GM12865 (cell line): ENCODE results near the gene PLAAT5.

Experiments
- DNase-seq: peaks from one replicate; pipeline ENCODE4 v3.0.0; 2010; ENCODE audit warnings: low read depth
- H3K4me3 ChIP-seq: 2 replicates; pipeline ENCODE4 v1.5.1; 2011; ENCODE audit warnings: mild to moderate bottlenecking, low read depth, low read length, control low read depth
- CTCF ChIP-seq: IDR thresholded peaks from 2 replicates; pipeline ENCODE4 v1.5.1; 2011; ENCODE audit warnings: low read length, control low read depth, low read depth, inconsistent platforms; ENCODE audit not compliant: insufficient read depth; ENCODE audit errors: missing control alignments

PLAAT5 gene

DNA sequence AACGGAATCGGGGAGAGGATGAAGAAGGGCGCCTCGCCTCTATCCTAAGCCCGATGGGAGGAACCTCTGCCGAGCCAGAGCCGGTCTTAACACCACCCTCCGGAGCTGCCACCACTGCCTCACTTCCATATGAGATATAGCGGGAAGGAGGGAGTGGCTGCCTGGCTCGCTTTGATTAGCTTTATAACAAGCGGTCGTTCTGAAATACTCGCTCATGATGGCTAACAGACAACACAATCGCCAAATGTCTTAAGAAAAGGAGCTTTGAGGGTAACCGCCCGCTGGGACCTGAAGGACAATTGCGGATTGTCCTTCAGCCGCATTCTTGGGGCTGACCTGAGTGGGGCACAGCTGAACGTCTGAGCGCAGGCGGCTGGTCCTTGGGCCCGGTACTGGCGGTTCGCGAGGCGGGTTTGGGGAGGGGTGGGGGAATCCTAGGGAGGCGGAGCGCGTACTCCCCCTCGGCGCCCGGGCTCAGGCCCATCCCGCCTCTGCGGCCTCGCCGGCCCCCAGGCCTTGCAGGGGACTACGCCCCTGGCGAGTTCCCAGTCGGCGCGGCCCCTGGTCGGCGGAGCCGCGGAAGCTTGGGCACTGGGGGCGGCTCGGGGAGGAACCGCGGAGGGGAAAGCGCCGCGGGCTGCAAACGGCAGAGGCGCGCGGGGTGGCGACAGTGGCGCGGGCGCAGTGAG, at the start of gene PLAAT5:
Gene PLAAT5, minus strand, starts transcription at position 617 of the 689 bp plus-strand sequence. Its CDS starts 133 bp downstream, at position 484.
- DNase-seq: peak; percentile 7
- no peak for TF ChIP-seq CTCF
- H3K4me3 ChIP-seq: peak within 1 kb of the TSS; percentile 36

- no peak for DNase-seq
- no peak for TF ChIP-seq CTCF
- peak overlapping the region; percentile 57 for H3K4me3 ChIP-seq
These were observed 46.5 kb upstream of the PLAAT5 start for GRCh38 chr11:63537293-63538101.

- DNase-seq: peak; percentile 68
- H3K4me3 ChIP-seq: peak within 1 kb of the TSS; percentile 57
- no peak for TF ChIP-seq CTCF
These were observed 45.8 kb upstream of the PLAAT5 start, which contains the start of gene PLAAT4 for GRCh38 chr11:63536669-63537292. Gene PLAAT4, plus strand, starts transcription at chr11:63536808. Its CDS starts 61 bp downstream, at chr11:63536869.

GRCh38 chr11:63535734-63536133, 44.8 kb upstream of the PLAAT5 start:
- peak overlapping the region; percentile 57; the same call in 1 of the 2 replicates for H3K4me3 ChIP-seq
- peak; percentile 50 for DNase-seq
- TF ChIP-seq CTCF: no peak

DNA sequence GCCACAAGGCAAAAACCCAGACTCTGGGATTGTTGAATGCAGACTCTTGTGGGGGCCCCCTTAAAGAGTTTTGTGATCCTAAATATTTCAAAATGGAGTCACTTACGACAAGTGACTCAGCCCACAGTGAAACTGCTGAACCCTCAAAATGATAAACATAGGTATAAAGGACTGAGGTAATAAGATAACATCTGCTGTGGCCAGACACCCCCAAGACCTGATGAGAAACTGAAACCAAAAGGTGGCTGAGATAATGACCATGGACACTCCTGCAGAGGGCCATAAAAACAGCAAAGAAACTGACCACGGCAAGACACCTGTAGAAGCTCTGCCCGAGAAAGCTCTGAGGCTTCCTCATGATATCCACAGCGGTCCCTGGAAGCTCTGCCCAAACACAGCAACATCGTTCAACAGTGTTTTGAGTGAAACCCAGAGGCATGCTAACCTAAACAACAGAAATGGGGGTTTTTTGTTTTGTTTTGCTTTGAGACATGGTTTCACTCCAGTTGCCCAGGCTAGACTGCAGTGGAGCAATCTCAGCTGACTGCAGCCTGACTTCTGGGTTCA, 44.0 kb upstream of the PLAAT5 start:
- H3K4me3 ChIP-seq: no peak overlapping the region
- peak; percentile 79 for DNase-seq
- TF ChIP-seq CTCF: no peak

- no peak overlapping the region for H3K4me3 ChIP-seq
- no peak for DNase-seq
- no peak for TF ChIP-seq CTCF
These were observed 43.1 kb upstream of the PLAAT5 start for GRCh38 chr11:63534076-63534475.
